ENCODE data around the gene SLC25A23. TPM values are rescaled to one million over a fixed set of nuclear protein-coding genes. Genes with fewer than 3 reads are reported as not detected.

Gene SLC25A23
- total RNA-seq, 2 experiments from 2014 or later, result 14.2 to 15.3 TPM

DNA sequence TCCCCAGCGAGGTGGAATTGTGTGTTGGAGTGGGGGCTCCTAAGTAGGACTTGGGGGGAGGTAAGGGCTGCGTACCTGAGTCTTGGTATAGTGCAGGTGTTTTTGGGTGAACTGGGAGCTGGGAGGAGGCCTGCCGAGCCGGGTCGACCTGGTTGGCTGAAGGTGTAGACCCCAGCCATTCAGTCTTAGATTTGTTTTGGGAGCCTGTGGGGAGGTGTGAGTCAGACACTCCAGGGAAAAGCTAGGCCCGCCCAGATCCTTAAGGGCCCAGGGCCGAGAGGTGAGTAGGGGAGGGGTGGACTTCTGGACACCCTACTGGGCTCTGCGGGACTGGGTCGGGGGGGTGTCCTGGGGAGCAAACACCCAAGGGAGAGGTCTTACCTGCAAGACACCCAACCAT lies 5.4 kb upstream of the SLC25A23 start:
- ChIA-PET POLR2A (interaction anchor here (0.5 kb wide), 1 partner anchor 9 kb away, joined by 7 read pairs; no protein-coding TSS in a partner anchor), CTCF (interaction anchor here (1.4 kb wide), 1 partner anchor 17 kb away, joined by 3 read pairs; no protein-coding TSS in a partner anchor)

- ChIA-PET POLR2A (no interaction called here), CTCF (interaction anchor here (0.7 kb wide), 1 partner anchor 75 kb away, joined by 4 read pairs; no protein-coding TSS in a partner anchor)
Measured at GRCh38 chr19:6464070-6464873, 4.7 kb upstream of the SLC25A23 start, which contains the start of gene CRB3. TSS of gene CRB3 (plus strand) at chr19:6464271. CDS start at chr19:6464702, 431 bp downstream.

- CTCF ChIA-PET, result interaction anchor here (0.7 to 1.3 kb wide), 4 partner anchors 21 to 1189 kb away, joined by 3 to 4 read pairs (median 3); partner anchors contain the start of gene DENND1C
- POLR2A ChIA-PET, result interaction anchor here (0.6 to 0.7 kb wide), 2 partner anchors 21 to 342 kb away, joined by 6 read pairs; partner anchors contain the start of gene DENND1C
Measured at GRCh38 chr19:6460099-6460884, 700 bp upstream of the SLC25A23 start.

DNA sequence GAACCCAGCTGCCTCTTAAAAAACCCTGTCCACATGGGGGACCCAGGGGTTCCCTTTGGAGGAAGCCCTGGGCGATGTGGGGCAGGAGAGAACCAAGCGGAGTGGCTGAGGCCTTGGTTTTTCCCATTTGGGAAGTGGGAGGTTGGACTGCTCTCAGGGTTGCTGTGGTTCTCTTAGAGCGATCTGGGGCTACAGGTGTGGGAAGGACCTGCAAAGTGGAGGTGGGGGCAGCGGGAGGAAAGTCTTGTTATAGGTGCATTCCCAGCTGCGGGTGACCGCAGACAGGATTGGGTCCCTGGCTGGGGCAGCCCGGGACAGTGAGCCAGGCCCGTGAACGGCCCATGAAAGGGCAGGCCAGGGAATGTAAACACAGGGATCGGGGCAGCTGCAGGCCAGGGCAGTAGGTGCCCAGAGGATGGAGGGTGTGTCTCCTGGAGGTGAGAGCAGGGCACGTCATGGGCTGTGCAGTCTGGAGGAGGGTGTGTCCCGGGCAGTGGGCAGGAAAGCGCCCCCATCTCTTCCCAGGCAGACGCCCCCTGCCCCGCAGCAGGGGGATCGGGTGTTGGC lies 814 bp downstream of the SLC25A23 start:
- CTCF ChIA-PET, result interaction anchor here (1.3 to 1.9 kb wide), 2 partner anchors 23 to 405 kb away, joined by 4 read pairs; partner anchors contain the start of gene DENND1C
- POLR2A ChIA-PET, result interaction anchor here (0.9 kb wide), 1 partner anchor 75 kb away, joined by 5 read pairs; no protein-coding TSS in a partner anchor

GRCh38 chr19:6457958-6458694 lies 1.5 kb downstream of the SLC25A23 start:
- POLR2A ChIA-PET, result no interaction called here
- CTCF ChIA-PET, result interaction anchor here (1.9 kb wide), 1 partner anchor 405 kb away, joined by 4 read pairs; no protein-coding TSS in a partner anchor

DNA sequence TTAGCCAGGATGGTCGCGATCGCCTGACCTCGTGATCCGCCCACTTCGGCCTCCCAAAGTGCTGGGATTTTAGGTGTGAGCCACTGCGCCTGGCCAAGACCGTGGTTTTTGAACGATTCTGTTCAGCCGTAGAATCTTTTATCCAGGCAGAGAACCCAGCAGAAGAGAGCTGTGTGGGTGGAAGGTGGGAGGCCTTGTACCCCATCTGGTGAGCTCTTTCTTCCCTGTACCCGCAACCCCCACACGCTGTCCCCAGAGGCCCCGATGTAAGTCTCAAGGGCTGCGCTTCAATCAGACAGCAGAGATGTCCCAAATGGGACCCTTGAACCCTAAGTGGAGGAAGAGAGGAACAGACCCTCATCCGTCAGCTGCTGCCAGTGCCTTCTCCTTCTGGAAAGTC lies 3.7 kb downstream of the SLC25A23 start:
- ChIA-PET POLR2A (interaction anchor here (0.6 to 0.8 kb wide), 2 partner anchors 26 to 64 kb away, joined by 4 read pairs; partner anchors contain the start of gene DENND1C), CTCF (interaction anchor here (1.3 kb wide), 1 partner anchor 237 kb away, joined by 3 read pairs; no protein-coding TSS in a partner anchor)

GRCh38 chr19:6453951-6454565 lies 5.5 kb downstream of the SLC25A23 start:
- ChIA-PET POLR2A (interaction anchor here (0.5 kb wide), 1 partner anchor 318 kb away, joined by 3 read pairs; the partner anchor contains the start of gene VAV1), CTCF (no interaction called here)

DNA sequence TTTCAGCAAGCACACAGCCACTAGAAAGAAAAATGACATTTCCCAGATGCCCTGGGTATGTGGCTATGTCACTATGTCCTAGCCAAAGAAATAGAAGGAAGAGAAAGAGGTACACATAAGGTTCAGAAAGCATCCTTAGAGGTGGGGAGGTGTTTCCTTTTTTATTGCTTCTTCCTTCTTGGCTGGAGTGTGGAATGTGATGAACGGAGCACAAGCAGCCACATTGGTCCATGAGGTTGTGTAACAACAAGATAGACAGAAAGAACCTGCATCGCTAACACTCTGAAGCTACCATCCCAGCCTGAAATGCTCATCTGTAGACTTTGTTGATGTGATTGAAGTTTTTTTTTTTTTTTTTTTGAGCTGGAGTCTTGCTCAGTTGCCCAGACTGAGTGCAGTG lies 6.7 kb downstream of the SLC25A23 start:
- POLR2A ChIA-PET, result interaction anchor here (0.6 kb wide), 1 partner anchor 92 kb away, joined by 4 read pairs; no protein-coding TSS in a partner anchor

GRCh38 chr19:6452223-6452614 lies 7.4 kb downstream of the SLC25A23 start:
- CTCF ChIA-PET, result no interaction called here

More for the DNA sequence above, 6.7 kb downstream of the SLC25A23 start:
- CTCF ChIA-PET, result interaction anchor here (0.6 kb wide), 1 partner anchor 150 kb away, joined by 6 read pairs; no protein-coding TSS in a partner anchor

GRCh38 chr19:6451583-6452222 lies 7.9 kb downstream of the SLC25A23 start:
- POLR2A ChIA-PET, result no interaction called here
- CTCF ChIA-PET, result no interaction called here

More at GRCh38 chr19:6452223-6452614, 7.4 kb downstream of the SLC25A23 start:
- POLR2A ChIA-PET, result no interaction called here

- POLR2A ChIA-PET, result no interaction called here
- CTCF ChIA-PET, result interaction anchor here (0.6 to 1.1 kb wide), 2 partner anchors 19 to 253 kb away, joined by 3 read pairs; no protein-coding TSS in a partner anchor
Measured at GRCh38 chr19:6450166-6450565, 9.4 kb downstream of the SLC25A23 start.

GRCh38 chr19:6448045-6448444 lies 11.5 kb downstream of the SLC25A23 start:
- CTCF ChIA-PET, result no interaction called here
- POLR2A ChIA-PET, result no interaction called here

GRCh38 chr19:6446452-6446851 lies 13.1 kb downstream of the SLC25A23 start:
- ChIA-PET CTCF (no interaction called here), POLR2A (no interaction called here)

GRCh38 chr19:6443986-6444385 lies 15.6 kb downstream of the SLC25A23 start:
- ChIA-PET POLR2A (interaction anchor here (0.7 kb wide), 1 partner anchor 16 kb away, joined by 3 read pairs; the partner anchor contains the start of gene SLC25A23), CTCF (no interaction called here)

GRCh38 chr19:6442087-6442688 lies 17.4 kb downstream of the SLC25A23 start:
- CTCF ChIA-PET, result no interaction called here
- POLR2A ChIA-PET, result no interaction called here

- POLR2A ChIA-PET, result no interaction called here
- CTCF ChIA-PET, result no interaction called here
Measured at GRCh38 chr19:6440905-6441304, 18.7 kb downstream of the SLC25A23 start.

GRCh38 chr19:6439743-6440142 lies 19.8 kb downstream of the SLC25A23 start:
- ChIA-PET POLR2A (no interaction called here), CTCF (no interaction called here)
